Stimulated activated CD8-positive, alpha-beta memory T cell treated with anti-CD3 and anti-CD28 coated beads, Interleukin-4, amount 100 ng/mL, for 24 hours (primary cell): ENCODE results near the gene PRR32.
"Not testable (repeated sequence)": the region's sequence is repeated elsewhere in the genome, so short reads cannot be mapped to it uniquely, and the experiment has no call there.

Experiments
- DNase-seq: peaks from one replicate; pipeline ENCODE4 v3.0.0-alpha.2; 2020; ENCODE audit warnings: low read depth

The PRR32 gene

DNA sequence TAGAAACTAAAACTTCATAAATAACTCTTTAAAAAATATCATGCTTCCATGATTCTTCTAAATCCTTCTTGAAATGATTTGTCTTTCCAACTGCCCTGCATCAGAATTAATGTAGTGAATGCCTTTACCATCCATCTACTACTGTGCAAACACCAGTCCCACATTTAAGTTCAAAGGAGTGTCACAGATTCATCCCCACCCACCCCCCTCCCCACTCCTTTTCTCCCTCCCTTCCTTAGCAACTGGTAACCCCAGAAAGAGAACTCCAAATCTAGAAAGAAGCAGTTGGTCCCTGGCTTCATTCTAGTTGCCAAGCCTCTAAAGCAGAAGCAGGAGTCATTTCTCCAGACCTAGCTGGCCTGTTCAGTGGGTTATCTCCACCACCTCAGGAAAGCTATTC lies at the start of gene PRR32:
Gene PRR32 (plus strand): TSS at position 301 of the 400 bp plus-strand sequence. CDS start 115 bp downstream, outside the sequence.
- no peak for DNase-seq

DNA sequence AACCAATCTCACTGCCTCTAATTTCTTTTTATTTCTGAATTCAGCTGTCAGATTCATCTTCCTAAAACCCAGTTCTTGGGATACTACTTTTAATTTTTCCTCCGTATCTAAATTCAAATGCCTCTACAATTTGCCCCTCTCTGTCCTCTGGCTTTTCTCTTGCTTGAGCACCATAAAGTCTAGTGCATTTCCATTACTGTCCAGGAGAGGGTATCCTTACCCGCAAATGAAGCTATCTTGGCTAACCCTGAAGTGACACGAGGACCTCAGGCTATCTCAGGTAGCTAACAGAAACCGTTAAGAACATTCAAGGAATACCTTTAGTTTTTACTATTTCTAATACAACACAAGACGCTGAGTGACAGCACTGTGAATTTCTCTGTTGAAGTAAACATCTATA lies 49.4 kb upstream of the PRR32 start:
- no peak for DNase-seq

DNA sequence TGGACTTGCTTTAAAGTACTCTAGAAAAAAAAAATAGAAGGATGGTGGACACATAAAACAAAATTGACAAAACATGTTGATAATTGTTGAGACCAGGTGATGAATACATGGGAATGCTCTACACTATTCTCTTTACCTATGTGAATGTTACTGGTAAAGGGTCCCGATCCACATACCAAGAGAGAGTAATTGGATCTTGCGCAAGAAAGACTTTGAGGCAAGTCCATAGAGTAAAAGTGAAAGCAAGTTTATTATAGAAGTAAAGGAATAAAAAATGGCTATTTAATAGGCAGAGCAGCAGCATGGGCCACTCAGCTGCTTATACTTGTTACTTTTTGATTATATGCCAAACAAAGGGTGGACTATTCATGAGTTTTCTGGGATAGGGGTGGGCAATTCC lies 34.0 kb upstream of the PRR32 start:
- no peak for DNase-seq

GRCh38 chrX:126799059-126799458 lies 20.5 kb upstream of the PRR32 start:
- no peak for DNase-seq

- DNase-seq = not testable (repeated sequence)
Measured at GRCh38 chrX:126806784-126807183, 12.7 kb upstream of the PRR32 start.

GRCh38 chrX:126815806-126816205 lies 3.7 kb upstream of the PRR32 start:
- no peak for DNase-seq

DNA sequence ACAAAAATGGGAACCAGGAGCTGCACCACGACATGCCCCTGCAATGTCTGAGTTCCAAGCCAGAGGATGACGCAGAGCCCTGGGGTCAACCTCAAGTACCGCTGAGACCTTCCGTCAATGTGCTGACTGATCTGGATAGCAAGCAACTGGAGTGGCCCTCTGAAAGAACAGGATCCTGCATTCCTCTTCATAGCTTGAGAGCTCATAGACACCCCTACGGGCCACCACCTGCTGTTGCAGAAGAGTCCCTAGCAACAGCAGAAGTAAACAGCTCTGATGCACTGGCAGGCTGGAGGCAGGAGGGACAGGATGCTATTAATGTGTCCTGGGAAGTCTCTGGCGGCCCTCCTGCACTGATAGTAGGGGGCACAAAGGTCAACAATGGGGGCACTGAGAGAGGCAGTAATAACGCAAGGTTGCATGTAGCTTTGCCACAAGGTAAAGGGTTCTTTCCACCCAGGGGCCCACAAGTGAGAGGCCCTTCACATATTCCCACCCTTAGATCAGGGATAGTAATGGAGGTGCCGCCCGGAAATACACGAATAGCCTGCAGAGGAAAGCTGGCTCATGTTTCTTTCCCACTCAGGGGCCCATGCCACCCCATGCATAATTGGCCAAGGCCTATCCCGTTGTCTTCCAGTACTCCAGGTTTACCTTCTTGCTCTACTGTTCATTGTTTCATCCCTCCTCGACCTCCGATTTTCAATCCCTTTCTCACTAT lies 1.3 kb downstream of the PRR32 start:
- no peak for DNase-seq

DNA sequence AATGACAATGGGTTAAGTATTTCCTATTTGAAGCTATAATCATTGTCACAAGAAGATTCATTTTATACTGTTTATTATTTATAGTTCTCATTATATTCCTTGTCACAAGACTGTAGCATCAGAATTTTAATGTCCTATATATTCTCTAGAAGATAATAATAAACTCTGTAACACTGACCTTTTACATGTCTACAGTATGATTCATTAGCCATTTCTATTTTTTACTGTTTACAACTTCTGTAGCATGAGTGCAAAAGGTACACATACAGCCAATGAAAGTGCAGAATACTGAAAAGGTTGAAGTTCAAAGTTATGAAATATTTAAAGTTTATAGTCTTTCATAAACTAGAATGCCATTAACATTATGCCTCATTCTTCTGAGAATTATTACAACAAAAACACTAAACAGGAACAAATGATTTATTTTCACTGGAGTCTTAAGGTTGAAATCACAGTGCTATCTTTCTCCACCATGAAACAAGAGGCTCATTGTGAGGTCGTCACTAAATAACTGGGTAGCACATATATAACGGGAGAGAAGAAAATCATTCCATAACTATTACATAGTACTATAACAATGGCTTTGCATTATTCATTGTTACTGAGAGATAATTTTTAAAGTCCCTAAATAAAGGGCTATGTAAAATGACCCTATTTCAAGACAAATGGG lies 4.9 kb downstream of the PRR32 start:
- no peak for DNase-seq

- no peak for DNase-seq
Measured at GRCh38 chrX:126825566-126826193, 6.2 kb downstream of the PRR32 start.

GRCh38 chrX:126836186-126836585 lies 16.7 kb downstream of the PRR32 start:
- no peak for DNase-seq

GRCh38 chrX:126847143-126847542 lies 27.6 kb downstream of the PRR32 start:
- DNase-seq = no peak

GRCh38 chrX:126855839-126856524 lies 36.5 kb downstream of the PRR32 start:
- no peak for DNase-seq
